ENCODE results near the gene RHBDL1.

- TF ChIP-seq, protein P1, sequence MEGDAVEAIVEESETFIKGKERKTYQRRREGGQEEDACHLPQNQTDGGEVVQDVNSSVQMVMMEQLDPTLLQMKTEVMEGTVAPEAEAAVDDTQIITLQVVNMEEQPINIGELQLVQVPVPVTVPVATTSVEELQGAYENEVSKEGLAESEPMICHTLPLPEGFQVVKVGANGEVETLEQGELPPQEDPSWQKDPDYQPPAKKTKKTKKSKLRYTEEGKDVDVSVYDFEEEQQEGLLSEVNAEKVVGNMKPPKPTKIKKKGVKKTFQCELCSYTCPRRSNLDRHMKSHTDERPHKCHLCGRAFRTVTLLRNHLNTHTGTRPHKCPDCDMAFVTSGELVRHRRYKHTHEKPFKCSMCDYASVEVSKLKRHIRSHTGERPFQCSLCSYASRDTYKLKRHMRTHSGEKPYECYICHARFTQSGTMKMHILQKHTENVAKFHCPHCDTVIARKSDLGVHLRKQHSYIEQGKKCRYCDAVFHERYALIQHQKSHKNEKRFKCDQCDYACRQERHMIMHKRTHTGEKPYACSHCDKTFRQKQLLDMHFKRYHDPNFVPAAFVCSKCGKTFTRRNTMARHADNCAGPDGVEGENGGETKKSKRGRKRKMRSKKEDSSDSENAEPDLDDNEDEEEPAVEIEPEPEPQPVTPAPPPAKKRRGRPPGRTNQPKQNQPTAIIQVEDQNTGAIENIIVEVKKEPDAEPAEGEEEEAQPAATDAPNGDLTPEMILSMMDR (conservative IDR thresholded peaks at IDR 0.05; ENCODE audit: low read depth, low read length) = peak; percentile 38
- TF ChIP-seq EZH2 (IDR thresholded peaks at IDR 0.05; ENCODE audit: low read length, unreplicated experiment) = no peak
Measured at GRCh38 chr16:658679-659571, 16.5 kb upstream of the RHBDL1 start.

Measured in PC-3 (cell line).